Superior temporal gyrus (tissue), 1 donor: Measurements from ENCODE around the gene ACOX2.

Experiments used
- DNase-seq: peaks from one replicate; pipeline ENCODE4 v3.0.0-alpha.2; 2016; ENCODE audit errors: extremely low spot score

ACOX2 gene

GRCh38 chr3:58566398-58567250 lies 29.6 kb upstream of the ACOX2 start:
- no peak for DNase-seq

GRCh38 chr3:58565621-58566397 lies 28.8 kb upstream of the ACOX2 start:
- no peak for DNase-seq

GRCh38 chr3:58564456-58565160 lies 27.6 kb upstream of the ACOX2 start:
- no peak for DNase-seq

- DNase-seq, result no peak
Observed at GRCh38 chr3:58564054-58564453, 27.1 kb upstream of the ACOX2 start.

- no peak for DNase-seq
Observed at GRCh38 chr3:58563386-58564035, 26.5 kb upstream of the ACOX2 start.

GRCh38 chr3:58562498-58562897 lies 25.5 kb upstream of the ACOX2 start:
- DNase-seq, result no peak

- no peak for DNase-seq
Observed at GRCh38 chr3:58560771-58561311, 23.9 kb upstream of the ACOX2 start.

GRCh38 chr3:58559586-58559985 lies 22.6 kb upstream of the ACOX2 start:
- DNase-seq, result no peak

GRCh38 chr3:58557491-58557890 lies 20.5 kb upstream of the ACOX2 start:
- no peak for DNase-seq

GRCh38 chr3:58556761-58557221 lies 19.8 kb upstream of the ACOX2 start:
- peak; percentile 57 for DNase-seq

GRCh38 chr3:58556001-58556400 lies 19.0 kb upstream of the ACOX2 start:
- DNase-seq, result no peak

GRCh38 chr3:58555203-58555602 lies 18.2 kb upstream of the ACOX2 start:
- DNase-seq, result no peak

- DNase-seq, result no peak
Observed at GRCh38 chr3:58553003-58553402, 16.0 kb upstream of the ACOX2 start.

GRCh38 chr3:58551636-58552180 lies 14.7 kb upstream of the ACOX2 start:
- no peak for DNase-seq

GRCh38 chr3:58544541-58544940 lies 7.6 kb upstream of the ACOX2 start:
- DNase-seq, result no peak

- DNase-seq, result no peak
Observed at GRCh38 chr3:58540176-58540858, 3.3 kb upstream of the ACOX2 start.

- DNase-seq, result no peak
Observed at GRCh38 chr3:58539626-58540025, 2.6 kb upstream of the ACOX2 start.

- no peak for DNase-seq
Observed at GRCh38 chr3:58537412-58538301, 667 bp upstream of the ACOX2 start.
